Embryonic facial prominence (tissue), 1 donor: ENCODE measurements around the gene SYT7.
"Not testable (repeated sequence)": the region's sequence is repeated elsewhere in the genome, so short reads cannot be mapped to it uniquely, and the experiment has no call there.

Experiments used
- DNase-seq: peaks from one replicate; pipeline ENCODE4 v3.0.0-alpha.2; 2016; ENCODE audit errors: extremely low spot score

The SYT7 gene, protein sequence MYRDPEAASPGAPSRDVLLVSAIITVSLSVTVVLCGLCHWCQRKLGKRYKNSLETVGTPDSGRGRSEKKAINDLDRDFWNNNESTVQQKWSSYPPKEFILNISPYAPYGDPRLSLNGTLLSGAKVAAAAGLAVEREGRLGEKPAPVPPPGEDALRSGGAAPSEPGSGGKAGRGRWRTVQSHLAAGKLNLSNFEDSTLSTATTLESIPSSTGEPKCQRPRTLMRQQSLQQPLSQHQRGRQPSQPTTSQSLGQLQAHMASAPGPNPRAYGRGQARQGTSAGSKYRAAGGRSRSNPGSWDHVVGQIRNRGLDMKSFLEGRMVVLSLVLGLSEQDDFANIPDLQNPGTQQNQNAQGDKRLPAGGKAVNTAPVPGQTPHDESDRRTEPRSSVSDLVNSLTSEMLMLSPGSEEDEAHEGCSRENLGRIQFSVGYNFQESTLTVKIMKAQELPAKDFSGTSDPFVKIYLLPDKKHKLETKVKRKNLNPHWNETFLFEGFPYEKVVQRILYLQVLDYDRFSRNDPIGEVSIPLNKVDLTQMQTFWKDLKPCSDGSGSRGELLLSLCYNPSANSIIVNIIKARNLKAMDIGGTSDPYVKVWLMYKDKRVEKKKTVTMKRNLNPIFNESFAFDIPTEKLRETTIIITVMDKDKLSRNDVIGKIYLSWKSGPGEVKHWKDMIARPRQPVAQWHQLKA

DNA sequence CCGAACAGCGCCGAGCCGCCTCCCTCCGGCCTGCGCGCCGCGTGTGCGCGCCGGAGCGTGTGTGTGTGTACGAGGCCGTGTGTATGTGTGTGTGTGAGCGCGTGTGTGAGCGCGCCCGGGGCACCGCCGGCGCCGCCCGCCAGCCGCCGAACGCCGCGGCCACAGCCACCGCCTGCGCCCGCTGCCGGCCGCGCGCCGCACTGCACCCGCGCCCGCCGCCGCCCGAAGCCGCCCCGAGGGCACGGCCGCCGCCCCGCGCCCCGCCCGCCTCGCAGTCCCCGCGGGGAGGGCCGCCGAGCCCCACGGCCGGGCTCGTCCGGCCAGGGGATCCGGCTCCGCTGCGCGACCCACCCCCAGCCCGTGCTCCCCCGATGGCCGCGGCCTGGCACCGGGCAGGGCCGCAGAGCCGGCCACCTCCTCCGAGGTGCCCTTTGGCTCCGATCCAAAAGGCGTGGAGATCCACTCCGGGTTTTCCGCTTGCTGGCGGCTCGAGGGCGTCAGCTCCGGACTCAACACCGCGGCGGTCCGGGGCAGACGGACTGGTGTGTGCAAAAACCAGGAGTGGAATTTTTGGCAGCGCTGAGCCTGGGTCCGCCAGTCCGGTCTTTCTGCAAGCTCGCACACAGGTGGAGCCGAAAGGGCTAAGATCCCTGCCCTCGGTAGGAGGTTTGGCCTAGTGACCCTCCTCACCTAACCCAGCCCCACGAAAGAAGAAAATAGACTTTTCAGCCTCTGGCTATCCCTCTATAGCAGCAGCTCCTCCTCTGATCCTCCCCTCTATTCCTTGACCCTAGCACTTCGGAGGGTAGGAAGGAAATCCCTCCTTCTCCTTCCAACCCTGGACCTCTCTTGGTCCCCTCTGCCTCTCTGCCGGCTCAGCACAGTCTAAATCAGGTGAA lies at the start of gene SYT7:
Gene SYT7 (minus strand): TSS at position 47 of the 899 bp plus-strand sequence. CDS start 256 bp downstream, outside the sequence.
- peak; percentile 73 for DNase-seq

DNA sequence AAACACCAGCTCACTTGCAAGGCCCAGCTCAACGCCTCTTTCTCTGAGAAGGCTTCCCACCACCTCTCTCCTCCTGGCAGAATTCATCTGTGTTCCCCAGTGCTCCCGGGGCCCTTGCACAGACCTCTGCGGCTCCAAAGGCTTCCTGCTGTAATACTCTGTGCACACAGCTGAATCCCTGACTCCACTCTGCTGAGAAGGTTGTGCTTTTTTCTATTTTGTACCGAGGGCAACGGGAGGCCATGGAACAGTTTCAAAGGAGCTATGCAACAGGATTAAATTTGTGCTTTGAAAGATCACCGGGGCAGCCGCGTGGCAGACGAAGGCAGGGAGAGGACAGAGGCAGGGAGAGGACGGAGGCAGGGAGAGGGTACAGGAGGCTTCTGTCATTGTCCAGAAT lies 49.2 kb upstream of the SYT7 start:
- no peak for DNase-seq

DNA sequence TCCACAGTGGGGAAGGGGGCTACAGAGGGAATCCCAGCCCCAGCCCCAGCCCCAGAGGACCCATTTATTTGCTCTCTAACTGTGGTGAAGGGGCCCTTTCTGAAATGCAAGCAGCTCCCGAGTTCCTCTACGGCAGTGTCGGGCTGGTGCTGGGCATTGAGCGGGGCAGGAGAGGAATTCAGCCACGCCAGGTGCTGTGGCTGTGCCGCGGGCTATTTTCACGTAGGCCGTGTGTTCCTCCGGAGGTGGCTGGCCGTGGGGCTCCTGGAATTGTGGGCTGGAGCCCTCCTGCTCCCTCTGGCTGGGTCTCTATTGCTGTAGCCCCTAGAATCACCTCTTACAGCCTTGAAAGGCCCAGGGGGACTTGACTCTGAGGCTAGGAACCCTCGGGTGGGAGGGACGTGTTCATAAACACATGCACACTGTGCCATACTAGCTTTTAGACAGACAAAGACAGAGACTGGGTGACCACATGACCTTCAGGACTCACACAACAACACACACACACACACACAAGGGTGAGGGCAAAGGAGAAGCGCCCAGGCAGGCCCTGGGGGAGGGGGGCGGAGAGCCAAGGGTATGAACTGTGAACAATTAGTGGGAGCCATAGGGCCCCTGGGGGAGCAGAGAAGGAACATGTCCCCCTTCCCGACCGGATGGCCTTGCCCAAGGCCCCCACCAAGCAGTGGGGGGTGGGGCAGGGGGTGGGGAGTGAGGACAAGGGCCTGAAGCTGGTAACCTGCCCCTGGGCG lies 48.4 kb upstream of the SYT7 start:
- DNase-seq: no peak

DNA sequence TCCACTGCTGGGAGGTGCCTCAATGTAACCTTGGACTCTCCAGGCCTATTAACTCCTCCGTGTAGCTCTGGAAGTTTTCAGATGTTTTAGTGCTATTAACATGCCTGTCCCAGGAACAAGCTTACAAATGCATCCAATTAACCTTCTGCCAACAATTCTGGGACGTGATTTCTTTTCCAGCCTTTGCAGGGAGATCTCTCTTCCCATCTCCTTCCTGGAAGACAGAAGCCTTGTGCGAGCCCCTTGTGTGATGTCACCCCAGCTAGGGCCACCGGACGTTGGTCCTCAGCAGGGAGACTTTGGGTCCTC lies 47.7 kb upstream of the SYT7 start:
- no peak for DNase-seq

DNA sequence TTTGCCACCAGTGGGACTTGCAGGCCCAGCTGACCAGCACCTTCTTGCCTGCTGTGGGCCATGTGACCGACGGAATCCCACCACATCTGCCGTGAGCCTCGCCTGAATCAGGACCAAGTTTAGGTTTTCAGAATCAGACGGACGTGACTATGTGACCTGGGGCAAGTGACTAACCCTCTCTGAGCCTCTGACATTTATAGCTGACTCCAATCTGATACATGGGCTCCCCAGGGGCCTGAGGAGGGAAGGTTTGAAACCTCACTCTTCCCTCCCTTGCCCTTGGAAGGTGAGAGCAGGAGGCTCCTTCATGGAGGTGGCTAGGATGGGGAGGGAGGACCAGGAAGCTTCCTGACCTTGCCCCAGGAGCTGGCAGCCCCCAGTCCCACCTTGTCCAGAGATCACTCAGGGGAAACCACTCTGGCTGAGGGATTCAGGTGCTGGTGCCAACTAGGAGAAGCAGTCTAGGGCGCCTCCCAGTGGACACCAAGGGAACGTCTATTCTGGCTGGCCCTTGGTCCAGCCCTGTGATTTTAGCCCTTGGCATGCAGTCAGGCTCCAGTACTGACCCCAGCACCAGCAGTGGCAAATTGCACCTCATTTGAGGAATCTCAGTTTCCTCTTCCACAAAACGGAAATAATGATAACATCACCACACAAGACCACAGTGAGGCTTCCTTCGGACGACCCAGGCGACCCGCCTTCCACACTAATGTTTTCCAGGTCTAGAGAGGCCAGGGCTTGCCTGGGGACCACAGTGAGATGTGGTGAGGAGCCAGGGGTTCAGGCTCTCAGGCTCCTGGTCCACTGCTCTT lies 47.2 kb upstream of the SYT7 start:
- DNase-seq: no peak

DNA sequence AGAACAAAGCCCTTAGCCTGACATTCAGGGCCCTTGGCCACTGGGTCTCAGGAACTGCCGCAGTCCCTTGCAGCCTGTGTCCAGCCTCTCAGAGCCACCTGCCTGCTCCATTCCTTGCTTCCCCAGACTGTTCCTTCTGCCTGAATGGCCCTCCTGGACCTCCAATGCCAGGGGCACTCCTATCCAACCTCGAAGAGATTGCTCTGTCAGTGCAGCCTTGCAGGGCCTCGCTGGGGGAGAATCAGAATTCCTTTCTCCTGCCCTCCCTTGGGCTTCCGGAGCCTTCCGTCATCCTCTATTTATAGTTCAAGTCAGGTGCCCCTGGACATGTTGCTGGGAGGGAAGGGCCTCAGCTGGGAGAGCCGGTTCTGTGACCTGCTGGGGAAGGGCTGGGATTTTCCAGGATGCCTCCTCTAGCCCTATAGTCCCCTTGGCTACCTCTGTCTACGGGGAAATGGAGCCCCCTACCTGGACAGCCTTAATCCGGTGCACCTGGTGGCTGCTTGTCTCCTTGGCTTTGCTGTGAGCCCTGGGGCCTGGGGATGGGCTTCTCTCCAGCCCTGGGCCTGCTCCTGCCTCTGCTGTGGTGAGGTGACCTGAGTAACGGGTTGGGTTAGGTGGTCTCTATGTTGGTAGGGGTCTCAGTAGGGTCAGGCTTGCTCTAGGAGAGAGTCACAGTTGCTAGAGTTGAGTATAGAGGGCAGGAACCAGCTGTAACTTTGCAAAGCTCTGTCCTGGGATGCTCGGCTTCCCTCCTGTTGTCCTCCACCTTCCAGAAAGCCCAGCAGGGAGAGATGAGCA lies 45.9 kb upstream of the SYT7 start:
- DNase-seq: no peak

DNA sequence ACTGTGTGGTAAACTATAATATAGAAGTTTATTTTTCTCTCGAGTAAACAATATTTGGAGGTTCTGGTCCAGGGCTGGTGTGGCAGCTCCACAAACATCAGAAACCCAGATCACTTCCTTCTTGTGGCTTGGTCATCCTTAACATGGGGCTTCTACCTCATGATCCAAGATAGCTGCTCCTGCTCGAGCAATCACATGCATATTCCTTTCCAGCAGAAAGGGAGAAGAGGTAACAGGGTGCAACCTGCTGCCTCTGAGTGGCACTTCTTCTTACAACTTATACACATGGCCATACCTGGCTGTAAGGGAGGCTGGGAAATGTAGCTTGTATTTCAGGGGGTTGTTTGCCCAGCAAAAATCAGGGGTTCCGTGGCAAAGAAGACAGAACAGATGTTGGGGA lies 44.6 kb upstream of the SYT7 start:
- DNase-seq: no peak

DNA sequence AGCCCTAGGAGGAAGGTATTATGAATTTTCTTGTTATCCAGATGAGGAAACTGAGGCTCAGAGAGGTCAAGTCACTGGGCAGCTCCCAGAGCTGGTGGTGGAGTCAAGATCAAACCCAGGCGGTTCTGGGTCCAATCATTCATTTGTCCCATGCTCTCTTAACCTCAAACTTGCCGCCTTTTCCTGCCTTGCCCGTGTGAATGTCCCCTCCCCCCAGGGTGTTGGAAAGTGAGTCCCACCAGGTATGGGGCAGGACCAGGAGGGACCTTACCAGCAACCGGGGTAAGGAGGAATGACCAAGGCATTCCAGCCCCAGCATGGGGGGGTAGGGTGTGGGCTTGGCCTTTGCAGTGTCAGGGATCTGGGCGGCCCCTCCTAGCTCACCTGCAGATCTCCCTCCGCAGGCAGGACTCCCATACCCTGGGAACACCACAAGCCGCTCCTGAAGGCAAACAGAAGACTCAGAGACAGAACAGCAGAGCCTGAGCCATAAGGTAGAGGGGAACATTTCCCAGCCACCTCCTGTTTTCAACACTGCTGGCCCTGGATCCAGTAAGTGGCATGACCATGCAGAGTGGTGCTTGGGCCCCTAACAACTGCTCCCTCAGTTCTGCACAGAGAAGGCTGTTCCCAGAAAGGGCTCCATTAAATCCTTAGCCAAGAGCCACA lies 41.2 kb upstream of the SYT7 start:
- no peak for DNase-seq

DNA sequence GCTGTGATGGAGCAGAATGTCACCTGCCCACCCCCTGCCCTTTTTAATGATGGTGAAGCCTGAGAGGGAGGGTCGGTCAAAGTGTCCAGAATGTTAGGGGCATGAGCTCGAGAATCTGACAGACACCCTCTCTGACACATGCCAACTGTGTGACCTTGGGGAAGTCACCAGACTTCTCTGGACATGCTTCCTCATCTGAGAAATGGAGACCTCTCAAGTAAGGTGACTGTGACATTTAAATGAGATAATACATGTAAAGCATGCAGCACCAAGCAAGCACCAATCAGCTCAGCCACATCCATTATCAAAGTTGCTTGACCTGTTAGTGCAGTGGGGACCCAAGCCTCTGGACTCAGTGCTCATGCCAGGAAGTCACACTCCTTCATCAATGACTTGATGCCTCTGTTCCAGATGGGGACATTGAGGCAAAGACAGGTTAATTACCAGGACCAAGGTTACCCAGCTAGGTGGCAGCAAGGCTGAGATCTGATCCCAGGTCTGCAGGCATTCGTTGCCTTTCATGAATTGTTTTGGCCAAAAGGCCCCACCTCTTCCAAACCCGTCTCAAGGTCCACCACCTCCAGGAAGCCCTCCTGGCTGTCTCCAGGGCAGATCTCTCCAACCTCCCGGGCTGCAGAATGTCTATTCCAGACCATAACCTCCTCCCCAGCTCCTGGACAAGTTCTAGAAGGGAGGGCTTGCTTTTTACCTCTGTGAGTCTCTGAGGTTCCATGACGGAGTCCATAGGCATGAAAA lies 38.8 kb upstream of the SYT7 start:
- DNase-seq: no peak

DNA sequence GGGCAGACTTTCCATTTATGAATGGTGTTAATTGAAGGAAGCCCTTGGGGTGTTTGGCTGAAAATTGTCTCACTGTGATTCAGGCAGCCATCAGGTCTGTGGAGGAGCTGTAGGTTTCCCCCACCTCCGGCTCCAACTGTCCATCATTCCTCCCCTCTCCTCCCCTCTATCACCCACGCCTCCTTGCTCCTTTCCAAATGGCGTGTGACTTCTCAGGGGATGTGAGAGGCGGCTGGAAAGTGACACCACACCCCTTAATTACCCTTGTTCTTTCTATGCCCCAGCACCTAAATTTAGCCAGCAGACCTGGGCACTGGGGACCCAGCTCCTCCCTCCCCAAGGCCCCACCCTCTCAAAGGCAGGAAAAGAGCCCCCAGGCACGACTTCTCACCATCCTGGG lies 38.1 kb upstream of the SYT7 start:
- no peak for DNase-seq

DNA sequence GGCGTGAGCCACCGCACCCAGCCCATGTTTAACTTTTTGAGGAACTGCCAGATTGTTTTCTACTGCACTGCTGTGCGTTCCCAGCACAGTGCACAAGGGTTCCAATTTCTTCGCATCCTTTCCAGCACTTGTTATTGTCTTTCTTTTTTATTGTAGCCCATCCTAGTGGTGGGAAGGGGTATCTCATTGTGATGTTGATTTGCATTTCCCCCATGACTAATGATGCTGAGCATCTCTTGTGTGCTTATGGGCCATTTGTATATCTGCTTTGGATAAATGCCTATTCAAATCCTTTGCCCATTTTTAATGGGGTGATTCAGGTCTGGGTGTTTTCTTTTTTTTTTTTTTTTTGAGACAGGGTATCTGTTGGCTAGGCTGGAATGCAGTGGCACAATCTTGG lies 36.6 kb upstream of the SYT7 start:
- no peak for DNase-seq

DNA sequence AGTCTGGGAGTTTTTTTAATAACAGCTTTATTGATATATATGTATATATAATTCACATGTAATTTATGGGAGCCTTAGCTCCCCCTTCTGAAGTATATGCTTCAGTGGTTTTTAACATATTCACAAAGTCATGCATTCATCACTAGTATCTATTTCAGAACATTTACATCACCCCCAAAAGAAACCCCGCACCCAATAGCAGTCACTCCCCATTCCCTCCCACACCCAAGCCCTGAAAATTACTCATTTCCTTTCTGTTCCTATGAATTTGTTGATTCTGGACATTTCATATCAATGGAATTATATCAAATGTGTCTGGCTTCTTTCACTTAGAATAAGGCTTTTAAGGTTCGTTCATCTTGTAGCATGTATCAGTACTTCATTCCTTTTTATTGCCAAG lies 35.6 kb upstream of the SYT7 start:
- no peak for DNase-seq

DNA sequence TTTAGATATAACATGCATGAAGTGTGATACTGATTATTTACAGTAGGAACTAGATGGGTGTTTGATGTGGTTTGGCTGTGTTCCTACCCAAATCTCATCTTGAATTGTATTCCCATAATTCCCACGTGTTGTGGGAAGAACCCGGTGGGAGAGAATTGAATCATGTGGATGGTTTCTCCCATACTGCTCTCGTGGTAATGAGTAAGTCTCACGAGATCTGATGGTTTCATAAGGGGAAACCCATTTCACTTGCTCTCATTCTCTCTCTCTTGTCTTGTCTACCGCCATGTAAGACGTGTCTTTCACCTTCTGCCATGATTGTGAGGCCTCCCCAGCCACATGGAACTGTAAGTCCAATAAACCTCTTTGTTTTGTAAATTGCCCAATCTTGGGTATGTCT lies 33.9 kb upstream of the SYT7 start:
- DNase-seq: not testable (repeated sequence)

DNA sequence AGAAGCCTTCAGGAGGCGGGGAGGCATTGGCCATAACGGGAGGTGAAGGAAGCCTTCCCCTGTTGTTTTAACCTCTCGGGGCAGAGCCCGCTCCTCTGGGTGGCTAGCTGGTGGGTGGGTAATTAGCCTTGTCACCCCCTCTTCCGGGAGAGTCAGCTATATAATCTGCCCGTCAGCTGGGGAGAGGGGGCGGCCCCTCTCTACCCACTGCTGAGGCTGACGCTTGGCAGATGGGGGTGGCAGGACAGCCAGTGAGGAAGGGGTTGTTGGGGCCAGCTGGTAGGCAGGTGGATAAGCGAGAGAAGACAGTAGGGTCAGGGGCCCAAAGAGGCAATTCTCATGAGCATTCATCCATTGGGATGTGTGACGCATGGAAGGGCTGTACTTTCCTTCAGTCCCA lies 33.0 kb upstream of the SYT7 start:
- DNase-seq: no peak

DNA sequence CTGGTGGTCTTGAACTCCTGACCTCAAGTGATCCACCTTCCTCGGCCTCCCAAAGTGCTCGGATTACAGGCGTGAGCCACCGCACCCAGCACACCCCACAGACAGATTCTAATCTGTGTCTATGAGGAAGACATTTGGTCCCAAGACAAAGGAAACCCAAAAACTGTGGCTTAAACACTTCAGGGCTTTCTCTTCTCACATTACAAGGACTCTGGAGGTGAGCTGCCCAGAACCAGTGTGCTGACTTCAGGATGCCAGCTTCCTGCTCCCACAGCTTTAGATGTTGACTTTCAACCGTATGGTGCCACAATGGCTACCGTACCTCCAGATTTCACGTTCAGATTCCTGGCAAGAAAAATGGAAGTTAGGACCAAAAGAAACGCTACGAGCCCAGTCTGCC lies 32.2 kb upstream of the SYT7 start:
- no peak for DNase-seq

DNA sequence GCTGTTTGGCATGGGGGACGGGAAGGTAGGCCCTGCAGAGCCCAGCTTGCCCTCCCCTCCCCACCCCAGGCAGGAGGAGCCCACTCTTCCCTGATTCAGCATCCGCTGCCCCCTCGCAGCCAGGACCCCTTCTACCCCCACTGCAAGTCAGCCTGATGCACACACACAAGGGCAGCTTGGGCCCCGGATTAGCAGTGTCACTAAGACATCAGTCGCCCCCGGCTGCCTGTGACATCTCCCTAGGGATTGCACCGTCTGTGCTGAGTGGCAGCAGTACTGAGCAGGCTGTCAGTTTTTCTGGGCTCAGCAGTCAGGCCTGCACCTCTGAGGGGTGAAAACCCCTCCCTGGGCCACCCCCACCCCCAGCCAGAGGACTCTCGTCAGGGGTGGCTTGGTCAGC lies 30.4 kb upstream of the SYT7 start:
- no peak for DNase-seq

DNA sequence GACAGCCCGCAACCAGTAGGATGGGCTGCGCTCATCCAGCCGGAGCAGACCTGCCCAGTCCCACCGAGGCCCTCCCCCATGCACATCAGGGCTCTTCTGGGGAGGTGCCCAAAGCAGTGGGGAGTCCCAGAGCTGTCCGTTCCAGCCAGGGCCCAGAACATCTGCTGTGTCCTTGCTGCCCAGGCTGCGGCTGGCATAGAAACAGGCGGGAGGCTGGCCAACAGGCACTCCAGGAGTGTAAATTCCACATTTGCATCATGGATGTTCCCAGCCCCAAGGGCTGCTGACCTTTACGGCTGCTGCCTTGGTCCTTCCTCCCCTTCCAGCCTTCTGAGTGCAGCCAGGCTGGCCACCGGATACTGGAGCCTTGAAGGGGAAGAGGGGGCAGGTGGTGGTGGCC lies 30.0 kb upstream of the SYT7 start:
- no peak for DNase-seq

DNA sequence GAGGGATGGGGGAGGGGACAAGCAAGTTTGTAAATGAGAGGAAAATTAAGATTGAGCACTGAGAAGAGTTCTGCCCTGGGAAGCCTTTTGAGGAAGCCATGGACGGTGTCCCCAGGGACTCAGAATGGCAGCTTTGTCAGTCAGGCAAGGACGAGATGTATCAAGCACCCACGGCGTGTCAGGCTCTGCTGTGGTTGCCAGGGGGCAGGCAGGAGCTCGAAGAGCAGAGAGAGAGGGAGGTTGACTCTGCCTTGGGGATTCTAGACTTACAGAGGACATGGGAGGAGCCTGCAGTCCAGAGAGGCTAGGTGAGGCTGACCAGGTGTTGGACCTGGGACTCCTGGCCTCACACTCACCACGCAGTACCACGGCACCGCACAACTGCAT lies 29.1 kb upstream of the SYT7 start:
- DNase-seq: no peak
